HepG2 (cell line): ENCODE measurements around the gene CELF4. TPM values are rescaled to one million over a fixed set of nuclear protein-coding genes. Genes with fewer than 3 reads are reported as not detected.
A peak's percentile ranks its signal among the peaks of the same experiment; 100 is the strongest.

Experiments
- ATAC-seq: fragments of 200-7000 bp; cut with Tn5 transposase; 3 replicates; pipeline ENCODE4 v1.9.1; 2020; ENCODE audit warnings: mild to moderate bottlenecking, moderate library complexity
- Bru-seq: library from RNA; stranded (reverse); fragments of 400-500 nt; gene quantifications from one replicate; lab custom pipeline; 2021; lab: Mats Ljungman, UMichigan
- BruChase-seq, 2 experiments: library from RNA; stranded (reverse); fragments of 400-500 nt; gene quantifications; one replicate each; lab custom pipeline; 2021; lab: Mats Ljungman, UMichigan
- BruUV-seq: library from RNA; stranded (reverse); fragments of 400-500 nt; replicated peaks from 2 replicates; lab custom pipeline; 2021; lab: Mats Ljungman, UMichigan
- CTCF ChIA-PET: fragments of 300-600 bp; formaldehyde crosslinking; extraction: SDS; loops from one replicate; lab custom pipeline; 2021; ENCODE audit warnings: low total read pairs, inconsistent platforms, low intra/inter-chr PET ratio; lab: Yijun Ruan, JAX
- POLR2A ChIA-PET: fragments of 350-600 bp; sonication (Branson Sonifier 250); formaldehyde crosslinking; loops from one replicate; lab custom pipeline; 2020; ENCODE audit warnings: antibody characterized with exemption, inconsistent platforms; lab: Yijun Ruan, JAX
- DNase-seq: peaks from one replicate; pipeline ENCODE4 v3.0.0-alpha.2; 2015; ENCODE audit warnings: low spot score
- FAIRE-seq: peaks from 3 replicates; lab custom pipeline; 2011; peaks lifted over from hg19 to GRCh38; lab: Jason Lieb, UNC
- H2AFZ ChIP-seq: one replicate; pipeline ENCODE4 v1.6.1; 2011; ENCODE audit warnings: low read length, inconsistent platforms
- H3K27ac ChIP-seq: fragments of 300-600 bp; 3 replicates; pipeline ENCODE4 v1.8.0; 2011; ENCODE audit warnings: mixed run types, mild to moderate bottlenecking, mixed read lengths, low read length, inconsistent platforms; ENCODE audit not compliant: insufficient read depth; ENCODE audit errors: extremely low read length
- H3K27me3 ChIP-seq, 2 experiments: fragments of 200-600 bp in 1 of 2; 2 replicates in 1 of 2; 3 replicates in 1 of 2; pipeline versions ENCODE4 v1.6.0 to v1.8.0; 2011; ENCODE audit warnings: low read length in 2 of 2, mild to moderate bottlenecking in 2 of 2, moderate library complexity in 2 of 2, inconsistent platforms in 1 of 2; ENCODE audit not compliant: insufficient read depth in 2 of 2, control insufficient read depth in 1 of 2
- H3K36me3 ChIP-seq, 2 experiments: fragments of 200-600 bp in 1 of 2; replicated peaks in 1 of 2; 2 replicates in 1 of 2; 3 replicates in 1 of 2; pipeline versions ENCODE4 v1.5.1 to v1.8.0; 2011; ENCODE audit warnings: low read length in 2 of 2, inconsistent platforms in 1 of 2; ENCODE audit not compliant: insufficient read depth in 2 of 2, control insufficient read depth in 1 of 2
- H3K4me1 ChIP-seq: 2 replicates; pipeline ENCODE4 v1.5.1; 2012; ENCODE audit warnings: low read length, inconsistent platforms; ENCODE audit not compliant: insufficient read depth
- H3K4me2 ChIP-seq: 2 replicates; pipeline ENCODE4 v1.6.0; 2011; ENCODE audit warnings: low read depth, low read length, inconsistent platforms
- H3K4me3 ChIP-seq, 3 experiments: fragments of 200-600 bp in 1 of 3; sonication (generic), shearing (Covaris generic) in 1 of 3; replicated peaks in 1 of 3; 2 replicates each; pipeline ENCODE4 v1.5.1; 2011 to 2016; ENCODE audit warnings: low read length in 3 of 3, inconsistent platforms in 2 of 3, low read depth in 2 of 3, mild to moderate bottlenecking in 2 of 3, control low read depth in 1 of 3, mixed read lengths in 1 of 3; ENCODE audit not compliant: insufficient read depth in 1 of 3
- H3K79me2 ChIP-seq: one replicate; pipeline ENCODE4 v1.6.1; 2011; ENCODE audit warnings: low read length, inconsistent platforms; ENCODE audit not compliant: insufficient read depth
- H3K9ac ChIP-seq: 2 replicates; pipeline ENCODE4 v1.6.0; 2011; ENCODE audit warnings: mild to moderate bottlenecking, low read depth, low read length, inconsistent platforms; ENCODE audit not compliant: insufficient read depth
- H3K9me3 ChIP-seq: 2 replicates; pipeline ENCODE4 v1.5.1; 2012; ENCODE audit warnings: mild to moderate bottlenecking, low read length
- H4K20me1 ChIP-seq: 2 replicates; pipeline ENCODE4 v1.6.0; 2011; ENCODE audit warnings: inconsistent platforms, mild to moderate bottlenecking, low read length, moderate library complexity; ENCODE audit not compliant: insufficient read depth
- ARNTL ChIP-seq: sonication (generic); formaldehyde crosslinking; IDR thresholded peaks from 2 replicates; pipeline ENCODE4 v1.4.0; 2020; ENCODE audit warnings: mild to moderate bottlenecking, missing genetic modification reagents
- GTF3A ChIP-seq: sonication (generic); formaldehyde crosslinking; conservative IDR thresholded peaks from 2 replicates; pipeline ENCODE4 v1.4.0; 2020; ENCODE audit warnings: mild to moderate bottlenecking, missing genetic modification reagents
- NFKB2 ChIP-seq: sonication (generic); formaldehyde crosslinking; IDR thresholded peaks from 2 replicates; pipeline ENCODE4 v1.4.0; 2020; ENCODE audit warnings: missing genetic modification reagents, borderline replicate concordance
- SSRP1 ChIP-seq: IDR thresholded peaks from 2 replicates; pipeline ENCODE4 v1.6.1; 2016; ENCODE audit warnings: control low read depth
- TSC22D2 ChIP-seq: sonication (generic); formaldehyde crosslinking; IDR thresholded peaks from 2 replicates; pipeline ENCODE4 v1.5.1; 2020; ENCODE audit warnings: missing genetic modification reagents, mild to moderate bottlenecking, borderline replicate concordance
- ZNF367 ChIP-seq: sonication (generic); formaldehyde crosslinking; IDR thresholded peaks from 2 replicates; pipeline ENCODE4 v1.4.0; 2020; ENCODE audit warnings: missing genetic modification reagents, borderline replicate concordance
- ZNF496 ChIP-seq: sonication (generic); formaldehyde crosslinking; IDR thresholded peaks from 2 replicates; pipeline ENCODE4 v1.8.1; 2023; ENCODE audit warnings: mild to moderate bottlenecking, moderate library complexity, missing genetic modification reagents; ENCODE audit not compliant: insufficient replicate concordance
- ZNF550 ChIP-seq: sonication (generic); formaldehyde crosslinking; IDR thresholded peaks from 2 replicates; pipeline ENCODE4 v1.4.0; 2020; ENCODE audit warnings: mild to moderate bottlenecking, missing genetic modification reagents, borderline replicate concordance
- WGBS: methylation state at CpG from one replicate; pipeline ENCODE4 v1.1.6; 2017; ENCODE audit warnings: low lambda C conversion rate; 5-methylcytosine and 5-hydroxymethylcytosine counted together
- in situ Hi-C: cut with HindIII; loops from 2 replicates; pipeline ENCODE4 v1.10.0; 2017; ENCODE audit warnings: low pct_unique_long_range_greater_than_20kb; ENCODE audit not compliant: extremely low pct_ligation_motif_present
- intact Hi-C: fragments of 100-400 bp; cut with micrococcal nuclease; formaldehyde crosslinking; loops from one replicate; pipeline ENCODE4 v1.10.0; 2022; ENCODE audit not compliant: unreplicated experiment
- long read RNA-seq, 2 experiments: library from RNA in 1 of 2; library from polyadenylated mRNA in 1 of 2; stranded (forward) in 1 of 2; unstranded in 1 of 2; transcript quantifications; one replicate each; pipeline ENCODE4 v2.0.0, GENCODE V29; 2019 to 2022
- polyA minus RNA-seq, 3 experiments: library from RNA; depleted of rRNA, polyadenylated mRNA; stranded (reverse); fragments of >200 nt; gene quantifications; 2 replicates each; pipeline ENCODE4 v1.2.3, GENCODE V29; 2011; ENCODE audit warnings: low replicate concordance in 1 of 3
- polyA plus RNA-seq, 8 experiments: library from polyadenylated mRNA; depleted of rRNA in 3 of 8; stranded (reverse) in 7 of 8; unstranded in 1 of 8; fragments of >200 nt; fragmentation: Illumina TruSeq in 4 of 8; extraction: Trizol in 4 of 8; gene quantifications; 2 replicates each; pipeline versions ENCODE4 v1.2.1 to v1.2.3, GENCODE V29; 2011 to 2016; ENCODE audit warnings: low read depth in 4 of 8, missing spikeins in 1 of 8, mixed read lengths in 1 of 8; ENCODE audit not compliant: insufficient read depth in 1 of 8
- total RNA-seq, 5 experiments: library from RNA; depleted of rRNA; stranded (reverse); fragments of >200 nt; fragmentation: Illumina TruSeq; extraction: Trizol; gene quantifications; 2 replicates each; pipeline ENCODE4 v1.2.3, GENCODE V29; 2016; ENCODE audit warnings: low read depth in 1 of 5
- TF ChIP-seq, protein P1 (sequence below): sonication (generic); formaldehyde crosslinking; IDR thresholded peaks from 2 replicates; pipeline ENCODE4 v1.4.0; 2020; ENCODE audit warnings: missing genetic modification reagents, borderline replicate concordance

Gene CELF4
- total RNA-seq (2016; rRNA removed; fragmentation: Illumina TruSeq; extraction: Trizol) (not detected in 2 replicates), polyA plus RNA-seq (2011; rRNA removed) (not detected in 2 replicates), polyA minus RNA-seq (2011; rRNA and poly(A)+ RNA removed; ENCODE audit: low replicate concordance) (not detected in 2 replicates), Bru-seq, nascent RNA (percentile 0 among the genes with signal in this experiment), BruChase-seq, experiment 1, labeled RNA remaining after a 6-hour chase (percentile 0 among the genes with signal in this experiment), BruChase-seq, experiment 2, labeled RNA remaining after a 2-hour chase (percentile 1 among the genes with signal in this experiment)
- total RNA-seq (2016; cell fraction: cytosol; rRNA removed; fragmentation: Illumina TruSeq; extraction: Trizol; ENCODE audit: low read depth) = not detected in 2 replicates
- not detected in 2 replicates for total RNA-seq (2016; cell fraction: insoluble cytoplasmic fraction; rRNA removed; fragmentation: Illumina TruSeq; extraction: Trizol)
- not detected in 2 replicates for total RNA-seq (2016; cell fraction: membrane; rRNA removed; fragmentation: Illumina TruSeq; extraction: Trizol)
- not detected in 2 replicates for total RNA-seq (2016; cell fraction: nucleus; rRNA removed; fragmentation: Illumina TruSeq; extraction: Trizol)
- polyA plus RNA-seq (2011; cell fraction: cytosol; rRNA removed) = not detected in 2 replicates
- polyA plus RNA-seq (2011; cell fraction: nucleus; rRNA removed) = not detected in 2 replicates
- 0.05 and 0.07 TPM in 2 replicates for polyA plus RNA-seq (2012)
- polyA plus RNA-seq (2016; cell fraction: cytosol; fragmentation: Illumina TruSeq; extraction: Trizol; ENCODE audit: low read depth) = not detected in 2 replicates
- polyA plus RNA-seq (2016; cell fraction: insoluble cytoplasmic fraction; fragmentation: Illumina TruSeq; extraction: Trizol; ENCODE audit: low read depth) = not detected in 2 replicates
- polyA plus RNA-seq (2016; cell fraction: membrane; fragmentation: Illumina TruSeq; extraction: Trizol; ENCODE audit: low read depth) = not detected in 2 replicates
- not detected in 2 replicates for polyA plus RNA-seq (2016; cell fraction: nucleus; fragmentation: Illumina TruSeq; extraction: Trizol; ENCODE audit: insufficient read depth, low read depth)
- polyA minus RNA-seq (2011; cell fraction: cytosol; rRNA and poly(A)+ RNA removed) = not detected in 2 replicates
- not detected in 2 replicates for polyA minus RNA-seq (2011; cell fraction: nucleus; rRNA and poly(A)+ RNA removed)
- long read RNA-seq, experiment 1 = 0 reads
- long read RNA-seq, experiment 2 = 0 reads

DNA sequence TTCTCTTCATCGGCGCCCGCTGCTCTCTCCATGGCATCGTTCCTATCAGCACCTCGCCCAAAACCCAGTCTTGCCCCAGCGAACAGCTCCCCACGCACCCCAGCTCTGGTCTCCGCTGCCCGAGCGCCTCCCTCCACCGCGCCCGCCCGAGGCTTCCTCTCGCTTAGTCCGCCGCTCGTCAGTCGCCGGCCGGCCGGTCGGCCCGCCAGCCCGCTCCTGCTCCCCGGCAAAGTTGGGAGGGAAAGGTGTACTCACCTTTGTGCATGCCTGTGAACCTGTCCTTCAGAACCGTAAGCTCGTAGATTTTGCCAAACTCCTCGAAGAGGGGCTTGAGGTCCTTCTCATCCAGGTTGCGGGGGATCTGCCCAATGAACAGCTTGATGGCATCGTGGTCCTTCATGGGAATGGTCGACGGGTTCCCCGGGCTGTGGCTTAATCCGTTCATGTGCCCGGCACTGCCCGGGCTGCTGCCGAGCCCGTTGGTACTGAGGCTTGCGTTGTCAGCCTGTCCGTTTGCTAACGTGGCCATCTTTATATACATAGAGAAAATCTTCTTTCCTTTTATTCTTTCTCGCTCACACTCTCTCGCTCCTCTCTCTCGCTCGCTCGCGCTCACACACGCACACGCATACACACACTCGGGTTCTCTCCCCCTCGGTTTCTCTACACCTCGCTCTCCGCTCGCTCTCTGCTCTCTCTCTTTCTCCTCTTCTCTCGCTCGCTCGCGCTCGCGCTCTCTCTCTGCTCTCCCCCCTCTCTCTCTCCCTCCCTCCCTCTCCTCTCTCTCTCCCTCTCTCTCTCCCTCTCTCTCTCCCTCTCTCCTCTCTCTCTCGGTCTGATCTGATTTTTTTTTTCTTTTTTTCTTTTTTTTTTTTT is at the start of gene CELF4:
TSS of gene CELF4 (minus strand) at position 698 of the 876 bp plus-strand sequence.
- peaks cover 1 to 41% of the 10 kb centered on the region in 2 experiments; a peak in 3 of 5 replicates for H3K27me3 ChIP-seq
- DNase-seq = no peak

More for the DNA sequence above, at the start of gene CELF4:
- Histone ChIP-seq H3K4me2 (no peak within 1 kb of the TSS), H3K4me3 (no peak within 1 kb of the TSS), H3K9ac (no peak within 1 kb of the TSS), H2AFZ (no peak within 1 kb of the TSS), H3K79me2 (no peaks in the 10 kb centered on the region), H3K36me3 (no peaks in the 10 kb centered on the region), H3K4me1 (no peaks in the 10 kb centered on the region), H4K20me1 (no peaks in the 10 kb centered on the region), H3K27ac (no peak within 1 kb of the TSS), H3K9me3 (no peaks in the 10 kb centered on the region)
- intact Hi-C loops = no loop called here
- FAIRE-seq (no peak), ATAC-seq (no peak; the same call in 2 of the 3 replicates)
- in situ Hi-C loops = no loop called here
- WGBS = 44% methylated on average over 56 of the region's 62 CpGs
- no TSS peak for BruUV-seq
- POLR2A ChIA-PET = no interaction called here
- CTCF ChIA-PET = no interaction called here
- TF ChIP-seq GTF3A (CRISPR knock-in tag) (no peak), ZNF367 (CRISPR knock-in tag) (no peak), TSC22D2 (CRISPR knock-in tag) (no peak), ARNTL (CRISPR knock-in tag) (no peak), ZNF496 (CRISPR knock-in tag) (no peak), ZNF550 (CRISPR knock-in tag) (no peak), SSRP1 (CRISPR knock-in tag) (no peak), NFKB2 (CRISPR knock-in tag) (no peak)
- TF ChIP-seq, protein P1, sequence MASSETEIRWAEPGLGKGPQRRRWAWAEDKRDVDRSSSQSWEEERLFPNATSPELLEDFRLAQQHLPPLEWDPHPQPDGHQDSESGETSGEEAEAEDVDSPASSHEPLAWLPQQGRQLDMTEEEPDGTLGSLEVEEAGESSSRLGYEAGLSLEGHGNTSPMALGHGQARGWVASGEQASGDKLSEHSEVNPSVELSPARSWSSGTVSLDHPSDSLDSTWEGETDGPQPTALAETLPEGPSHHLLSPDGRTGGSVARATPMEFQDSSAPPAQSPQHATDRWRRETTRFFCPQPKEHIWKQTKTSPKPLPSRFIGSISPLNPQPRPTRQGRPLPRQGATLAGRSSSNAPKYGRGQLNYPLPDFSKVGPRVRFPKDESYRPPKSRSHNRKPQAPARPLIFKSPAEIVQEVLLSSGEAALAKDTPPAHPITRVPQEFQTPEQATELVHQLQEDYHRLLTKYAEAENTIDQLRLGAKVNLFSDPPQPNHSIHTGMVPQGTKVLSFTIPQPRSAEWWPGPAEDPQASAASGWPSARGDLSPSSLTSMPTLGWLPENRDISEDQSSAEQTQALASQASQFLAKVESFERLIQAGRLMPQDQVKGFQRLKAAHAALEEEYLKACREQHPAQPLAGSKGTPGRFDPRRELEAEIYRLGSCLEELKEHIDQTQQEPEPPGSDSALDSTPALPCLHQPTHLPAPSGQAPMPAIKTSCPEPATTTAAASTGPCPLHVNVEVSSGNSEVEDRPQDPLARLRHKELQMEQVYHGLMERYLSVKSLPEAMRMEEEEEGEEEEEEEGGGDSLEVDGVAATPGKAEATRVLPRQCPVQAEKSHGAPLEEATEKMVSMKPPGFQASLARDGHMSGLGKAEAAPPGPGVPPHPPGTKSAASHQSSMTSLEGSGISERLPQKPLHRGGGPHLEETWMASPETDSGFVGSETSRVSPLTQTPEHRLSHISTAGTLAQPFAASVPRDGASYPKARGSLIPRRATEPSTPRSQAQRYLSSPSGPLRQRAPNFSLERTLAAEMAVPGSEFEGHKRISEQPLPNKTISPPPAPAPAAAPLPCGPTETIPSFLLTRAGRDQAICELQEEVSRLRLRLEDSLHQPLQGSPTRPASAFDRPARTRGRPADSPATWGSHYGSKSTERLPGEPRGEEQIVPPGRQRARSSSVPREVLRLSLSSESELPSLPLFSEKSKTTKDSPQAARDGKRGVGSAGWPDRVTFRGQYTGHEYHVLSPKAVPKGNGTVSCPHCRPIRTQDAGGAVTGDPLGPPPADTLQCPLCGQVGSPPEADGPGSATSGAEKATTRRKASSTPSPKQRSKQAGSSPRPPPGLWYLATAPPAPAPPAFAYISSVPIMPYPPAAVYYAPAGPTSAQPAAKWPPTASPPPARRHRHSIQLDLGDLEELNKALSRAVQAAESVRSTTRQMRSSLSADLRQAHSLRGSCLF (CRISPR knock-in tag) = no peak
